Mesenchymal stem cell (in vitro differentiated cells and primary cell): ENCODE data around the gene NOXO1. TPM values are rescaled to one million over a fixed set of nuclear protein-coding genes. Genes with fewer than 3 reads are reported as not detected.

Source experiments
- DNase-seq: peaks from one replicate; pipeline ENCODE4 v3.0.0-alpha.2; 2013
- H2AFZ ChIP-seq: one replicate; pipeline ENCODE4 v1.6.1; 2013; ENCODE audit warnings: low read depth, mild to moderate bottlenecking, control low read depth, inconsistent platforms, low read length, moderate library complexity
- H2AK5ac ChIP-seq: 2 replicates; pipeline ENCODE4 v1.6.1; 2013; ENCODE audit warnings: low read length, moderate library complexity, mild to moderate bottlenecking, inconsistent platforms; ENCODE audit not compliant: severe bottlenecking
- H2BK120ac ChIP-seq: one replicate; pipeline ENCODE4 v1.6.1; 2013; ENCODE audit warnings: low read depth, mild to moderate bottlenecking, inconsistent platforms, low read length, moderate library complexity
- H2BK12ac ChIP-seq, 2 experiments: one replicate each; pipeline ENCODE4 v1.6.1; 2013; ENCODE audit warnings: inconsistent platforms in 2 of 2, low read length in 2 of 2, mild to moderate bottlenecking in 2 of 2, moderate library complexity in 2 of 2, control low read depth in 1 of 2
- H2BK15ac ChIP-seq: one replicate; pipeline ENCODE4 v1.6.1; 2013; ENCODE audit warnings: mild to moderate bottlenecking, low read depth, inconsistent platforms; ENCODE audit not compliant: poor library complexity, severe bottlenecking
- H2BK5ac ChIP-seq: 2 replicates; pipeline ENCODE4 v1.6.1; 2013; ENCODE audit warnings: low read depth, mild to moderate bottlenecking, low read length, control low read depth, inconsistent platforms; ENCODE audit not compliant: poor library complexity, severe bottlenecking
- H3K14ac ChIP-seq, 2 experiments: one replicate each; pipeline ENCODE4 v1.6.1; 2013; ENCODE audit warnings: inconsistent platforms in 2 of 2, low read length in 2 of 2, control low read depth in 1 of 2, mild to moderate bottlenecking in 1 of 2, moderate library complexity in 1 of 2
- H3K18ac ChIP-seq, 2 experiments: one replicate each; pipeline ENCODE4 v1.6.1; 2013; ENCODE audit warnings: inconsistent platforms in 2 of 2, low read length in 2 of 2, control low read depth in 1 of 2, low read depth in 1 of 2, mild to moderate bottlenecking in 1 of 2
- H3K23ac ChIP-seq, 2 experiments: one replicate each; pipeline ENCODE4 v1.6.1; 2013; ENCODE audit warnings: inconsistent platforms in 2 of 2, low read length in 2 of 2, mild to moderate bottlenecking in 2 of 2, moderate library complexity in 2 of 2, control low read depth in 1 of 2
- H3K27ac ChIP-seq: 2 replicates; pipeline ENCODE4 v1.5.1; 2013; ENCODE audit warnings: mild to moderate bottlenecking, moderate library complexity, low read length, control low read depth, inconsistent platforms; ENCODE audit not compliant: poor library complexity, severe bottlenecking
- H3K27me3 ChIP-seq, 2 experiments: 2 replicates each; pipeline versions ENCODE4 v1.6.1 to v1.7.0; 2013; ENCODE audit warnings: low read length in 2 of 2, mild to moderate bottlenecking in 2 of 2, moderate library complexity in 2 of 2, control low read depth in 1 of 2, inconsistent platforms in 1 of 2; ENCODE audit not compliant: control insufficient read depth in 1 of 2, insufficient read depth in 1 of 2
- H3K36me3 ChIP-seq, 2 experiments: 2 replicates each; pipeline versions ENCODE4 v1.6.1 to v1.7.0; 2013; ENCODE audit warnings: low read length in 2 of 2, control low read depth in 1 of 2, inconsistent platforms in 1 of 2, low read depth in 1 of 2, mild to moderate bottlenecking in 1 of 2; ENCODE audit not compliant: insufficient read depth in 2 of 2, control insufficient read depth in 1 of 2
- H3K4ac ChIP-seq, 2 experiments: one replicate each; pipeline ENCODE4 v1.6.1; 2013; ENCODE audit warnings: inconsistent platforms in 2 of 2, low read length in 2 of 2, mild to moderate bottlenecking in 2 of 2, moderate library complexity in 2 of 2, control low read depth in 1 of 2, low read depth in 1 of 2
- H3K4me1 ChIP-seq: 2 replicates; pipeline ENCODE4 v1.6.1; 2013; ENCODE audit warnings: low read depth, low read length, control low read depth; ENCODE audit not compliant: control insufficient read depth, insufficient read depth
- H3K4me2 ChIP-seq: 2 replicates; pipeline ENCODE4 v1.6.1; 2013; ENCODE audit warnings: low read length, mild to moderate bottlenecking, inconsistent platforms; ENCODE audit not compliant: poor library complexity, severe bottlenecking
- H3K4me3 ChIP-seq, 2 experiments: 2 replicates each; pipeline versions ENCODE4 v1.5.1 to v1.7.0; 2013; ENCODE audit warnings: low read length in 2 of 2, mild to moderate bottlenecking in 2 of 2, control low read depth in 1 of 2, low read depth in 1 of 2; ENCODE audit not compliant: insufficient read depth in 1 of 2
- H3K79me1 ChIP-seq: replicated peaks from 2 replicates; pipeline ENCODE4 v1.6.1; 2013; ENCODE audit warnings: mild to moderate bottlenecking, control low read depth, low read length, inconsistent platforms; ENCODE audit not compliant: poor library complexity, severe bottlenecking
- H3K9ac ChIP-seq: 2 replicates; pipeline ENCODE4 v1.7.0; 2013; ENCODE audit warnings: mild to moderate bottlenecking, low read length, moderate library complexity
- H3K9me3 ChIP-seq: 2 replicates; pipeline ENCODE4 v1.7.0; 2013; ENCODE audit warnings: mild to moderate bottlenecking, low read length; ENCODE audit not compliant: control insufficient read depth
- H4K8ac ChIP-seq: one replicate; pipeline ENCODE4 v1.6.1; 2013; ENCODE audit warnings: inconsistent platforms, mild to moderate bottlenecking, low read length, moderate library complexity
- H4K91ac ChIP-seq: one replicate; pipeline ENCODE4 v1.6.1; 2013; ENCODE audit warnings: mild to moderate bottlenecking, low read length, inconsistent platforms
- WGBS: methylation state at CpG from one replicate; pipeline ENCODE4 v1.1.7; 2013; ENCODE audit warnings: mixed read lengths; 5-methylcytosine and 5-hydroxymethylcytosine counted together
- polyA plus RNA-seq, 2 experiments: library from polyadenylated mRNA; stranded (reverse); fragments of 200-250 nt; gene quantifications; one replicate each; pipeline ENCODE4 v1.2.3, GENCODE V29; 2013

NOXO1 gene, protein sequence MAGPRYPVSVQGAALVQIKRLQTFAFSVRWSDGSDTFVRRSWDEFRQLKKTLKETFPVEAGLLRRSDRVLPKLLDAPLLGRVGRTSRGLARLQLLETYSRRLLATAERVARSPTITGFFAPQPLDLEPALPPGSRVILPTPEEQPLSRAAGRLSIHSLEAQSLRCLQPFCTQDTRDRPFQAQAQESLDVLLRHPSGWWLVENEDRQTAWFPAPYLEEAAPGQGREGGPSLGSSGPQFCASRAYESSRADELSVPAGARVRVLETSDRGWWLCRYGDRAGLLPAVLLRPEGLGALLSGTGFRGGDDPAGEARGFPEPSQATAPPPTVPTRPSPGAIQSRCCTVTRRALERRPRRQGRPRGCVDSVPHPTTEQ
- polyA plus RNA-seq (2013, experiment 1 of 2) = 0.07 TPM
- 0.15 TPM for polyA plus RNA-seq (2013, experiment 2 of 2)

- Histone ChIP-seq H3K36me3 (peaks cover 32 to 51% of the 10 kb centered on the region in 2 experiments), H4K91ac (no peak within 1 kb of the TSS), H3K27me3 (peaks cover 35 to 41% of the 10 kb centered on the region in 2 experiments), H3K4me2 (no peak within 1 kb of the TSS), H3K18ac (no peak within 1 kb of the TSS), H2BK12ac (no peak within 1 kb of the TSS), H2BK15ac (no peak within 1 kb of the TSS), H3K4me3 (peak within 1 kb of the TSS in 1 of 2 experiments; percentile 4), H3K4me1 (peaks cover 35% of the 10 kb centered on the region), H2AK5ac (no peak within 1 kb of the TSS), H2AFZ (no peak within 1 kb of the TSS), H2BK120ac (no peak within 1 kb of the TSS), H3K14ac (no peak within 1 kb of the TSS), H3K4ac (no peak within 1 kb of the TSS), H4K8ac (no peak within 1 kb of the TSS), H3K27ac (no peak within 1 kb of the TSS), H3K79me1 (peaks cover 14% of the 10 kb centered on the region), H3K9ac (no peak within 1 kb of the TSS), H3K23ac (no peak within 1 kb of the TSS), H2BK5ac (no peak within 1 kb of the TSS), H3K9me3 (no peaks in the 10 kb centered on the region)
- no peak for DNase-seq
- 43% methylated on average over 6 of the region's 6 CpGs for WGBS
Observed at GRCh38 chr16:1981398-1981836, at the start of gene NOXO1. NOXO1 (minus strand) TSS chr16:1981469; CDS start chr16:1981179, 290 bp downstream.

GRCh38 chr16:2030036-2030435 lies 48.8 kb upstream of the NOXO1 start:
- no peak overlapping the region for H3K9ac ChIP-seq
- no peak overlapping the region for H2BK12ac ChIP-seq
- H3K4me1 ChIP-seq = peaks cover 74% of the 10 kb centered on the region
- H2AK5ac ChIP-seq = peak overlapping the region; percentile 72
- H2BK120ac ChIP-seq = no peak overlapping the region
- H2BK15ac ChIP-seq = no peak overlapping the region
- H3K18ac ChIP-seq = no peak overlapping the region
- 80% methylated on average over 11 of the region's 11 CpGs for WGBS
- H3K79me1 ChIP-seq = peaks cover 7% of the 10 kb centered on the region
- H3K36me3 ChIP-seq = peaks cover 0 to 41% of the 10 kb centered on the region in 2 experiments
- no peak overlapping the region for H3K27ac ChIP-seq
- DNase-seq = no peak
- peak overlapping the region; percentile 55 for H4K91ac ChIP-seq
- H3K9me3 ChIP-seq = no peaks in the 10 kb centered on the region
- peak overlapping the region; percentile 8 for H2BK5ac ChIP-seq
- H3K4me3 ChIP-seq = no peak overlapping the region
- H3K14ac ChIP-seq = no peak overlapping the region
- H3K23ac ChIP-seq = no peak overlapping the region
- peak overlapping the region; percentile 42 for H4K8ac ChIP-seq
- no peak overlapping the region for H3K4ac ChIP-seq
- H2AFZ ChIP-seq = no peak overlapping the region
- H3K4me2 ChIP-seq = no peak overlapping the region
- H3K27me3 ChIP-seq = peaks cover 0 to 15% of the 10 kb centered on the region in 2 experiments

- Histone ChIP-seq H3K4me3 (no peak overlapping the region), H3K9me3 (no peaks in the 10 kb centered on the region), H3K27ac (no peak overlapping the region), H2BK15ac (no peak overlapping the region), H2AK5ac (no peak overlapping the region), H3K4me2 (no peak overlapping the region), H3K23ac (no peak overlapping the region), H3K9ac (no peak overlapping the region), H2AFZ (no peak overlapping the region), H3K14ac (no peak overlapping the region), H2BK120ac (no peak overlapping the region), H3K79me1 (peaks cover 7% of the 10 kb centered on the region), H3K4me1 (peaks cover 69% of the 10 kb centered on the region), H2BK5ac (no peak overlapping the region), H3K27me3 (peaks cover 0 to 15% of the 10 kb centered on the region in 2 experiments), H4K8ac (no peak overlapping the region), H3K18ac (no peak overlapping the region), H3K36me3 (peaks cover 0 to 37% of the 10 kb centered on the region in 2 experiments), H3K4ac (no peak overlapping the region), H2BK12ac (no peak overlapping the region), H4K91ac (no peak overlapping the region)
- DNase-seq = no peak
- WGBS = 91% methylated on average over 22 of the region's 22 CpGs
Observed at GRCh38 chr16:2029350-2029749, 48.1 kb upstream of the NOXO1 start.

GRCh38 chr16:2028620-2029220 lies 47.5 kb upstream of the NOXO1 start:
- no peak overlapping the region for H2BK120ac ChIP-seq
- H4K91ac ChIP-seq = no peak overlapping the region
- WGBS = 97% methylated on average over 18 of the region's 18 CpGs
- peaks cover 70% of the 10 kb centered on the region for H3K4me1 ChIP-seq
- no peak overlapping the region for H2BK15ac ChIP-seq
- H2BK12ac ChIP-seq = peak overlapping the region in 1 of 2 experiments; percentile 10
- H3K79me1 ChIP-seq = peaks cover 7% of the 10 kb centered on the region
- peaks cover 0 to 37% of the 10 kb centered on the region in 2 experiments for H3K36me3 ChIP-seq
- H2BK5ac ChIP-seq = no peak overlapping the region
- DNase-seq = no peak
- no peak overlapping the region for H3K14ac ChIP-seq
- peaks cover 0 to 15% of the 10 kb centered on the region in 2 experiments for H3K27me3 ChIP-seq
- H3K23ac ChIP-seq = no peak overlapping the region
- no peak overlapping the region for H3K9ac ChIP-seq
- H4K8ac ChIP-seq = no peak overlapping the region
- no peak overlapping the region for H3K27ac ChIP-seq
- no peak overlapping the region for H3K4ac ChIP-seq
- no peak overlapping the region for H2AFZ ChIP-seq
- no peak overlapping the region for H2AK5ac ChIP-seq
- peak overlapping the region; percentile 64 for H3K4me2 ChIP-seq
- H3K4me3 ChIP-seq = peak overlapping the region in 1 of 2 experiments; percentile 9
- H3K9me3 ChIP-seq = no peaks in the 10 kb centered on the region
- H3K18ac ChIP-seq = no peak overlapping the region
